GM23338 (cell line): Measurements from ENCODE around the gene IL24. TPM values are rescaled to one million over a fixed set of nuclear protein-coding genes. Genes with fewer than 3 reads are reported as not detected.

Source experiments
- ATAC-seq: fragments of 200-7000 bp; cut with Tn5 transposase; 3 replicates; pipeline ENCODE4 v1.9.1; 2020
- DNase-seq: peaks from one replicate; pipeline ENCODE4 v3.0.0-alpha.2; 2015; ENCODE audit warnings: low spot score
- H2AFZ ChIP-seq: fragments of 200-600 bp; sonication (generic); 2 replicates; pipeline ENCODE4 v1.8.0; 2016; ENCODE audit warnings: antibody characterized with exemption, mild to moderate bottlenecking, moderate library complexity
- H3F3A ChIP-seq: fragments of 200-600 bp; sonication (generic); replicated peaks from 2 replicates; pipeline ENCODE4 v1.8.0; 2017; ENCODE audit warnings: antibody characterized with exemption, mixed run types, low read depth
- H3K27ac ChIP-seq: fragments of 200-600 bp; sonication (generic); 2 replicates; pipeline ENCODE4 v1.6.1; 2016; ENCODE audit warnings: low read depth
- H3K27me3 ChIP-seq: fragments of 200-600 bp; sonication (generic); 2 replicates; pipeline ENCODE4 v1.8.0; 2016; ENCODE audit warnings: mild to moderate bottlenecking, mixed run types, moderate library complexity; ENCODE audit not compliant: insufficient read depth
- H3K36me3 ChIP-seq: fragments of 200-600 bp; sonication (generic); 2 replicates; pipeline ENCODE4 v1.8.0; 2016; ENCODE audit warnings: mild to moderate bottlenecking; ENCODE audit not compliant: insufficient read depth
- H3K4me1 ChIP-seq: fragments of 200-600 bp; sonication (generic); 2 replicates; pipeline ENCODE4 v1.8.0; 2016; ENCODE audit warnings: mild to moderate bottlenecking, moderate library complexity; ENCODE audit not compliant: insufficient read depth
- H3K4me2 ChIP-seq: fragments of 200-600 bp; sonication (generic); 2 replicates; pipeline ENCODE4 v1.7.1; 2017; ENCODE audit warnings: mixed run types
- H3K4me3 ChIP-seq: fragments of 200-600 bp; sonication (generic); 2 replicates; pipeline ENCODE4 v1.6.1; 2016; ENCODE audit warnings: mixed run types
- H3K79me2 ChIP-seq: fragments of 200-600 bp; sonication (generic); replicated peaks from 2 replicates; pipeline ENCODE4 v1.8.0; 2017; ENCODE audit warnings: mild to moderate bottlenecking; ENCODE audit not compliant: insufficient read depth
- H3K9me2 ChIP-seq: fragments of 200-600 bp; sonication (generic); 2 replicates; pipeline ENCODE4 v1.8.0; 2017; ENCODE audit not compliant: insufficient read depth
- H4K20me1 ChIP-seq: fragments of 200-600 bp; sonication (generic); replicated peaks from 2 replicates; pipeline ENCODE4 v1.8.0; 2017; ENCODE audit warnings: mild to moderate bottlenecking; ENCODE audit not compliant: insufficient read depth
- H3K27ac Mint-ChIP-seq: 2 replicates; pipeline ENCODE4 v1.8.0; 2020; ENCODE audit warnings: inconsistent platforms, mild to moderate bottlenecking, moderate library complexity, mixed read lengths
- H3K27me3 Mint-ChIP-seq: 3 replicates; pipeline ENCODE4 v1.8.0; 2022; ENCODE audit warnings: low read depth, mild to moderate bottlenecking, moderate library complexity, mixed read lengths, inconsistent platforms; ENCODE audit not compliant: insufficient read depth, poor library complexity
- H3K36me3 Mint-ChIP-seq: 3 replicates; pipeline ENCODE4 v1.8.0; 2021; ENCODE audit warnings: low read depth, mild to moderate bottlenecking, inconsistent platforms, moderate library complexity, mixed read lengths
- H3K4me1 Mint-ChIP-seq: 3 replicates; pipeline ENCODE4 v1.8.0; 2020; ENCODE audit warnings: mild to moderate bottlenecking, inconsistent platforms, mixed read lengths
- H3K4me3 Mint-ChIP-seq: 3 replicates; pipeline ENCODE4 v1.8.0; 2021; ENCODE audit warnings: moderate library complexity, mild to moderate bottlenecking, inconsistent platforms, mixed read lengths
- H3K9me3 Mint-ChIP-seq: 3 replicates; pipeline ENCODE4 v1.8.0; 2020; ENCODE audit warnings: moderate library complexity, mild to moderate bottlenecking, inconsistent platforms, mixed read lengths
- CREB1 ChIP-seq: fragments of 250-450 bp; sonication (Bioruptor Pico); IDR thresholded peaks from 2 replicates; pipeline ENCODE4 v1.5.0; 2020; ENCODE audit warnings: low read depth, mild to moderate bottlenecking, moderate library complexity
- EZH2 ChIP-seq: fragments of 200-600 bp; sonication (generic); IDR thresholded peaks from one replicate; pipeline ENCODE4 v1.8.0; 2017; ENCODE audit warnings: antibody characterized with exemption, mild to moderate bottlenecking, low read depth; ENCODE audit not compliant: unreplicated experiment
- NANOG ChIP-seq: IDR thresholded peaks from 2 replicates; pipeline ENCODE4 v1.6.1; 2016; ENCODE audit warnings: antibody characterized with exemption, borderline replicate concordance
- POLR2AphosphoS5 ChIP-seq: IDR thresholded peaks from 2 replicates; pipeline ENCODE4 v1.6.1; 2016; ENCODE audit warnings: antibody characterized with exemption, low read depth
- ZNF331 ChIP-seq: fragments of 250-450 bp; sonication (Bioruptor Pico); IDR thresholded peaks from 2 replicates; pipeline ENCODE4 v1.5.0; 2020; ENCODE audit warnings: low read depth, mild to moderate bottlenecking, moderate library complexity
- polyA plus RNA-seq: library from polyadenylated mRNA; unstranded; fragments of >200 nt; fragmentation: Nextera tagmentation; extraction: Ambion mirVana; gene quantifications from 2 replicates; pipeline ENCODE4 v1.2.1, GENCODE V29; 2016
- total RNA-seq: library from RNA; depleted of rRNA; stranded (reverse); fragments of >200 nt; shearing (Covaris generic); gene quantifications from 2 replicates; pipeline ENCODE4 v1.2.3, GENCODE V29; 2014
- TF ChIP-seq, protein P1 (sequence below): fragments of 250-450 bp; sonication (Bioruptor Pico); IDR thresholded peaks from 2 replicates; pipeline ENCODE4 v1.5.0; 2020; ENCODE audit warnings: mild to moderate bottlenecking, moderate library complexity
- TF ChIP-seq, protein P2 (sequence below): IDR thresholded peaks from one replicate; pipeline ENCODE4 v1.6.1; 2018; ENCODE audit warnings: antibody characterized with exemption; ENCODE audit not compliant: unreplicated experiment

Gene IL24
- total and polyA plus RNA-seq, 2 experiments from 2014 or later = not detected

DNA sequence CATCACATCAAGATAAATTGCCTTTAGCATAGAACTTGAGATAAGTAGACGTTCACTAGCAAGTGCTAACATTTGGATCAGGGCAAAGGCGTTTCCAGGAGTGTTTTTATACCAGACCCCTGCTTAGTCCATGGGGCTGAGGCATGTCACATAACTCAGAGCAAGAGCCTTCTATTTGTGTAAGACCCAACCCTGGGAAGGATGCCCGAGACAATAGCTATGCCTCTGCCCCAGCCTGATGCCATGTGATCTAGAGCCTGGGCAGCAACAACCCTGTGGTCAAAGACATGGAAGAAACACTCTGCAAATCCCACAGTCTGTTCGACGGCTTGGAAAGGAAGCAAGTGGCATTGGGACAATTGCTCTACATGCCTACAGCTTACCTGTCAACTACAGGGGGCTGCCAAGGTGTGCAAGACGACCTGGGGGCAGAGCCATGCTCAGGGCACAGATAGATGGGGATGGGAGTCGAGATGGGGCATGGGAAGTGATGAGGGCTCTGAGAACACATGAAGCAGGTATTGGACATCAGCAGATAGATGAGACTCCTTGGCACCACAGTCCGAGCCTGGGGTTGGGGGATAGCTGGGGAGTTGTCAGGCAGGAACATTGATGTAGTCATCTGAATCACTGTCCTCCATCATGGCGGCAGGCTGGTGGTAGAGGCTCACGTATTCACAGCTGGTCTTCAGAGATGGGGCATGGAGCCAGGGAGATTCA lies 7.3 kb downstream of the IL24 start (continued):
- TF ChIP-seq, protein P1, sequence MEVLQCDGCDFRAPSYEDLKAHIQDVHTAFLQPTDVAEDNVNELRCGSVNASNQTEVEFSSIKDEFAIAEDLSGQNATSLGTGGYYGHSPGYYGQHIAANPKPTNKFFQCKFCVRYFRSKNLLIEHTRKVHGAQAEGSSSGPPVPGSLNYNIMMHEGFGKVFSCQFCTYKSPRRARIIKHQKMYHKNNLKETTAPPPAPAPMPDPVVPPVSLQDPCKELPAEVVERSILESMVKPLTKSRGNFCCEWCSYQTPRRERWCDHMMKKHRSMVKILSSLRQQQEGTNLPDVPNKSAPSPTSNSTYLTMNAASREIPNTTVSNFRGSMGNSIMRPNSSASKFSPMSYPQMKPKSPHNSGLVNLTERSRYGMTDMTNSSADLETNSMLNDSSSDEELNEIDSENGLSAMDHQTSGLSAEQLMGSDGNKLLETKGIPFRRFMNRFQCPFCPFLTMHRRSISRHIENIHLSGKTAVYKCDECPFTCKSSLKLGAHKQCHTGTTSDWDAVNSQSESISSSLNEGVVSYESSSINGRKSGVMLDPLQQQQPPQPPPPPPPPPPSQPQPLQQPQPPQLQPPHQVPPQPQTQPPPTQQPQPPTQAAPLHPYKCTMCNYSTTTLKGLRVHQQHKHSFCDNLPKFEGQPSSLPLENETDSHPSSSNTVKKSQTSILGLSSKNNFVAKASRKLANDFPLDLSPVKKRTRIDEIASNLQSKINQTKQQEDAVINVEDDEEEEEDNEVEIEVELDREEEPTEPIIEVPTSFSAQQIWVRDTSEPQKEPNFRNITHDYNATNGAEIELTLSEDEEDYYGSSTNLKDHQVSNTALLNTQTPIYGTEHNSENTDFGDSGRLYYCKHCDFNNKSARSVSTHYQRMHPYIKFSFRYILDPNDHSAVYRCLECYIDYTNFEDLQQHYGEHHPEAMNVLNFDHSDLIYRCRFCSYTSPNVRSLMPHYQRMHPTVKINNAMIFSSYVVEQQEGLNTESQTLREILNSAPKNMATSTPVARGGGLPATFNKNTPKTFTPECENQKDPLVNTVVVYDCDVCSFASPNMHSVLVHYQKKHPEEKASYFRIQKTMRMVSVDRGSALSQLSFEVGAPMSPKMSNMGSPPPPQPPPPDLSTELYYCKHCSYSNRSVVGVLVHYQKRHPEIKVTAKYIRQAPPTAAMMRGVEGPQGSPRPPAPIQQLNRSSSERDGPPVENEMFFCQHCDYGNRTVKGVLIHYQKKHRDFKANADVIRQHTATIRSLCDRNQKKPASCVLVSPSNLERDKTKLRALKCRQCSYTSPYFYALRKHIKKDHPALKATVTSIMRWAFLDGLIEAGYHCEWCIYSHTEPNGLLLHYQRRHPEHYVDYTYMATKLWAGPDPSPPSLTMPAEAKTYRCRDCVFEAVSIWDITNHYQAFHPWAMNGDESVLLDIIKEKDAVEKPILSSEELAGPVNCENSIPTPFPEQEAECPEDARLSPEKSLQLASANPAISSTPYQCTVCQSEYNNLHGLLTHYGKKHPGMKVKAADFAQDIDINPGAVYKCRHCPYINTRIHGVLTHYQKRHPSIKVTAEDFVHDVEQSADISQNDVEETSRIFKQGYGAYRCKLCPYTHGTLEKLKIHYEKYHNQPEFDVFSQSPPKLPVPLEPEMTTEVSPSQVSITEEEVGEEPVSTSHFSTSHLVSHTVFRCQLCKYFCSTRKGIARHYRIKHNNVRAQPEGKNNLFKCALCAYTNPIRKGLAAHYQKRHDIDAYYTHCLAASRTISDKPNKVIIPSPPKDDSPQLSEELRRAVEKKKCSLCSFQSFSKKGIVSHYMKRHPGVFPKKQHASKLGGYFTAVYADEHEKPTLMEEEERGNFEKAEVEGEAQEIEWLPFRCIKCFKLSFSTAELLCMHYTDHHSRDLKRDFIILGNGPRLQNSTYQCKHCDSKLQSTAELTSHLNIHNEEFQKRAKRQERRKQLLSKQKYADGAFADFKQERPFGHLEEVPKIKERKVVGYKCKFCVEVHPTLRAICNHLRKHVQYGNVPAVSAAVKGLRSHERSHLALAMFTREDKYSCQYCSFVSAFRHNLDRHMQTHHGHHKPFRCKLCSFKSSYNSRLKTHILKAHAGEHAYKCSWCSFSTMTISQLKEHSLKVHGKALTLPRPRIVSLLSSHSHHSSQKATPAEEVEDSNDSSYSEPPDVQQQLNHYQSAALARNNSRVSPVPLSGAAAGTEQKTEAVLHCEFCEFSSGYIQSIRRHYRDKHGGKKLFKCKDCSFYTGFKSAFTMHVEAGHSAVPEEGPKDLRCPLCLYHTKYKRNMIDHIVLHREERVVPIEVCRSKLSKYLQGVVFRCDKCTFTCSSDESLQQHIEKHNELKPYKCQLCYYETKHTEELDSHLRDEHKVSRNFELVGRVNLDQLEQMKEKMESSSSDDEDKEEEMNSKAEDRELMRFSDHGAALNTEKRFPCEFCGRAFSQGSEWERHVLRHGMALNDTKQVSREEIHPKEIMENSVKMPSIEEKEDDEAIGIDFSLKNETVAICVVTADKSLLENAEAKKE (CRISPR knock-in tag) = no peak

DNA sequence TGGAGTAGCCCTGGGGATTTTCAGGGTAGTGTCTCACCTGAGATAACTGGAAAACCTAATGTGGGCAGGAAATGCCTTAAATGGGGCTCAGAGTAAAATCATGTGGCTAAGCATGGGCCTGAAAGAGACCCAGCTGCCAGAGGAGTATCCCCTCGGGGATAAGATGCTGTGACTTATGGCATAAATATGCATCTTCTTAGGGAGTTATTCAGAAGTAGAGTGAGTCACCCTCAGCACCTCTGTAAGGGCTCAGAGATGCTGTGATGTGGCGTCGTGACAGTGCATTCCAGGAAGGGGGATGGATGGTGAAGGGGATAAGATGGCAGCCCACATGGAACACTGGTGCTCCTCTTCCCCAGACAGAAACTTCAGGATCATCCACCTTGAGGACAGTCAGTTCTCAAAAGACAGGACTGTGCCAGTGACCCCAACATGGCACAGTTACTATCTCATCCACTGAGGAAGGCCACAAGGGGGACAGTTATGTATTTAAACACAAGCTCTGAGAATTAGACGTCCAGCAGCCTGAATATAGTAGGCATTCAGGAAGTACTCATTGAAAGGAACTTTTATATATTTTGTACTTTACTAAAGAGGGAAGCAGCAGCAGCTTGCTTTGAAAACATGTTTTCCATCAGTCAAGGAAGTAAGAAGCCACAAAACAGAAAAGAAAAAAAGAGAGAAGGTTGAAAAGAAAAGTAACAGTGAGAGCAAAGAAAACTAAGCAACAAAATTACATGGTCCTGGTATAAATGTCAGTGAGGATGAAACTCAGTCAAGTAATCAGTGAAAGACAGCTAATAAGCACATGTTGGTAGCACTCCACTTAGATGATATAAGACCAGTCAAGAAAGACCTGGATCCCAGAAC lies 8.3 kb downstream of the IL24 start:
- no peak overlapping the region for H2AFZ ChIP-seq
- no peaks in the 10 kb centered on the region for H3K79me2 ChIP-seq
- H3K9me3 Mint-ChIP-seq = no peaks in the 10 kb centered on the region
- no peak overlapping the region for H3K4me3 ChIP-seq
- TF ChIP-seq POLR2AphosphoS5 (no peak), NANOG (no peak), EZH2 (no peak), CREB1 (CRISPR knock-in tag) (no peak), ZNF331 (CRISPR knock-in tag) (no peak)
- TF ChIP-seq, protein P2, sequence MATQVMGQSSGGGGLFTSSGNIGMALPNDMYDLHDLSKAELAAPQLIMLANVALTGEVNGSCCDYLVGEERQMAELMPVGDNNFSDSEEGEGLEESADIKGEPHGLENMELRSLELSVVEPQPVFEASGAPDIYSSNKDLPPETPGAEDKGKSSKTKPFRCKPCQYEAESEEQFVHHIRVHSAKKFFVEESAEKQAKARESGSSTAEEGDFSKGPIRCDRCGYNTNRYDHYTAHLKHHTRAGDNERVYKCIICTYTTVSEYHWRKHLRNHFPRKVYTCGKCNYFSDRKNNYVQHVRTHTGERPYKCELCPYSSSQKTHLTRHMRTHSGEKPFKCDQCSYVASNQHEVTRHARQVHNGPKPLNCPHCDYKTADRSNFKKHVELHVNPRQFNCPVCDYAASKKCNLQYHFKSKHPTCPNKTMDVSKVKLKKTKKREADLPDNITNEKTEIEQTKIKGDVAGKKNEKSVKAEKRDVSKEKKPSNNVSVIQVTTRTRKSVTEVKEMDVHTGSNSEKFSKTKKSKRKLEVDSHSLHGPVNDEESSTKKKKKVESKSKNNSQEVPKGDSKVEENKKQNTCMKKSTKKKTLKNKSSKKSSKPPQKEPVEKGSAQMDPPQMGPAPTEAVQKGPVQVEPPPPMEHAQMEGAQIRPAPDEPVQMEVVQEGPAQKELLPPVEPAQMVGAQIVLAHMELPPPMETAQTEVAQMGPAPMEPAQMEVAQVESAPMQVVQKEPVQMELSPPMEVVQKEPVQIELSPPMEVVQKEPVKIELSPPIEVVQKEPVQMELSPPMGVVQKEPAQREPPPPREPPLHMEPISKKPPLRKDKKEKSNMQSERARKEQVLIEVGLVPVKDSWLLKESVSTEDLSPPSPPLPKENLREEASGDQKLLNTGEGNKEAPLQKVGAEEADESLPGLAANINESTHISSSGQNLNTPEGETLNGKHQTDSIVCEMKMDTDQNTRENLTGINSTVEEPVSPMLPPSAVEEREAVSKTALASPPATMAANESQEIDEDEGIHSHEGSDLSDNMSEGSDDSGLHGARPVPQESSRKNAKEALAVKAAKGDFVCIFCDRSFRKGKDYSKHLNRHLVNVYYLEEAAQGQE = no peak
- no peaks in the 10 kb centered on the region for H4K20me1 ChIP-seq
- peaks cover 4% of the 10 kb centered on the region for H3K4me1 ChIP-seq
- H3K4me1 Mint-ChIP-seq = peaks cover 19% of the 10 kb centered on the region
- peaks cover 28% of the 10 kb centered on the region for H3K27me3 ChIP-seq
- peaks cover 23% of the 10 kb centered on the region for H3K27me3 Mint-ChIP-seq
- 0 out of 2 replicates have a peak, but pooled peaks cover 4% of the 10 kb centered on the region for H3K9me2 ChIP-seq
- peaks cover 6% of the 10 kb centered on the region; the same call in 1 of the 2 replicates for H3F3A ChIP-seq
- H3K27ac Mint-ChIP-seq = no peak overlapping the region
- no peaks in the 10 kb centered on the region for H3K36me3 ChIP-seq
- no peak overlapping the region for H3K27ac ChIP-seq
- ATAC-seq (no peak), DNase-seq (no peak)
- no peaks in the 10 kb centered on the region for H3K36me3 Mint-ChIP-seq
- no peak overlapping the region for H3K4me3 Mint-ChIP-seq
- H3K4me2 ChIP-seq = no peak overlapping the region
